Body of pancreas (tissue), 4 donors: ENCODE data around the gene TSPAN32. TPM values are rescaled to one million over a fixed set of nuclear protein-coding genes. Genes with fewer than 3 reads are reported as not detected.
A peak's percentile ranks its signal among the peaks of the same experiment; 100 is the strongest.

Experiments used
- ATAC-seq: fragments of 150-250 bp; one replicate; pipeline ENCODE4 v1.9.1; 2016
- DNase-seq, 4 donors: peaks; one replicate each; pipeline ENCODE4 v3.0.0-alpha.2; 2019
- H3K27ac ChIP-seq, 4 donors: fragments of 200-600 bp; sonication (generic); 1 replicate in 3 of 4; 2 replicates in 1 of 4; pipeline versions ENCODE4 v1.5.1 to v1.6.1; 2016 to 2019; ENCODE audit warnings: mild to moderate bottlenecking in 1 of 4, mixed read lengths in 1 of 4, moderate library complexity in 1 of 4
- H3K27me3 ChIP-seq, 2 donors: fragments of 200-600 bp; sonication (generic); one replicate each; pipeline ENCODE4 v1.6.0; 2016; ENCODE audit warnings: mild to moderate bottlenecking in 1 of 2
- H3K36me3 ChIP-seq, 2 donors: fragments of 200-600 bp; sonication (generic); replicated peaks in 1 of 2; 2 replicates each; pipeline ENCODE4 v1.5.1; 2016; ENCODE audit warnings: low read depth in 2 of 2; ENCODE audit not compliant: insufficient read depth in 1 of 2
- H3K4me1 ChIP-seq: fragments of 200-600 bp; sonication (generic); one replicate; pipeline ENCODE4 v1.6.0; 2016
- H3K4me3 ChIP-seq, 2 donors: fragments of 200-600 bp; sonication (generic); 1 replicate in 1 of 2; 2 replicates in 1 of 2; pipeline ENCODE4 v1.5.1; 2016 to 2019
- H3K9me3 ChIP-seq, 3 donors: fragments of 200-600 bp; sonication (generic); 1 replicate in 2 of 3; 2 replicates in 1 of 3; pipeline ENCODE4 v1.5.1; 2016
- CTCF ChIP-seq, 7 experiments: fragments of 450-650 bp in 4 of 7; fragments of 200-600 bp in 3 of 7; sonication (generic) in 3 of 7; IDR thresholded peaks; one replicate each; pipeline ENCODE4 v1.5.1; 2016 to 2019; ENCODE audit warnings: antibody characterized with exemption in 7 of 7
- POLR2A ChIP-seq, 3 donors: fragments of 450-650 bp; IDR thresholded peaks; one replicate each; pipeline ENCODE4 v1.6.1; 2016; ENCODE audit warnings: antibody characterized with exemption in 3 of 3, mild to moderate bottlenecking in 2 of 3
- WGBS, 2 donors: methylation state at CpG; one replicate each; pipeline ENCODE4 v1.1.5; 2017; 5-methylcytosine and 5-hydroxymethylcytosine counted together
- intact Hi-C: fragments of 100-400 bp; cut with DNase I; formaldehyde crosslinking; loops from one replicate; pipeline ENCODE4 v1.15.1; 2023
- total RNA-seq, 2 donors: library from RNA; depleted of rRNA; stranded (reverse); fragments of >200 nt; gene quantifications; one replicate each; pipeline ENCODE4 v1.1.0, GENCODE V29; 2016

TSPAN32 gene
- total RNA-seq, 2 donors from 2014 or later = 5.9 TPM; not detected in 1

GRCh38 chr11:2267306-2267850 is 34.4 kb upstream of the TSPAN32 start:
- Histone ChIP-seq H3K9me3 (no peaks in the 10 kb centered on the region), H3K27ac (no peak overlapping the region), H3K27me3 (peaks cover 0 to 10% of the 10 kb centered on the region in 2 donors), H3K36me3 (no peaks in the 10 kb centered on the region), H3K4me3 (no peak overlapping the region), H3K4me1 (peaks cover 30% of the 10 kb centered on the region)
- ATAC-seq (no peak), DNase-seq (peak in 1 of 4 donors; percentile 10)
- TF ChIP-seq POLR2A (IDR thresholded peaks at IDR 0.05) = no peak
- TF ChIP-seq CTCF (IDR thresholded peaks at IDR 0.05) = no peak
- intact Hi-C loops = no loop called here
- WGBS, 2 donors = 46 to 80% methylated on average over 2 to 12 of the region's 12 CpGs

- DNase-seq = peak in 1 of 4 donors; percentile 22
- Histone ChIP-seq H3K9me3 (no peaks in the 10 kb centered on the region), H3K4me3 (no peak overlapping the region), H3K27me3 (peaks cover 0 to 10% of the 10 kb centered on the region in 2 donors), H3K4me1 (peaks cover 30% of the 10 kb centered on the region), H3K36me3 (no peaks in the 10 kb centered on the region), H3K27ac (peak overlapping the region in 2 of 4 donors; percentile 51 to 63)
- intact Hi-C loops = no loop called here
- TF ChIP-seq CTCF (IDR thresholded peaks at IDR 0.05) (no peak), POLR2A (IDR thresholded peaks at IDR 0.05) (no peak)
- no peak for ATAC-seq
- WGBS, 2 donors = 69 to 72% methylated on average over 14 to 25 of the region's 26 CpGs
Measured at GRCh38 chr11:2267851-2268728, 33.7 kb upstream of the TSPAN32 start.

- peak; percentile 38 to 63 (median 55) for DNase-seq
- Histone ChIP-seq H3K36me3 (no peaks in the 10 kb centered on the region), H3K9me3 (no peaks in the 10 kb centered on the region), H3K4me3 (peak overlapping the region in 1 of 2 donors; percentile 19), H3K27me3 (peaks cover 0 to 10% of the 10 kb centered on the region in 2 donors), H3K4me1 (peaks cover 30% of the 10 kb centered on the region), H3K27ac (peak overlapping the region in 3 of 4 donors; percentile 41 to 63 (median 51))
- TF ChIP-seq POLR2A (IDR thresholded peaks at IDR 0.05) (peak; percentile 20 to 52 (median 22)), CTCF (IDR thresholded peaks at IDR 0.05) (no peak)
- 1 to 4% methylated on average over 21 to 72 of the region's 89 CpGs for WGBS, 2 donors
- ATAC-seq = peak; percentile 63
- intact Hi-C loops = no loop called here
Measured at GRCh38 chr11:2268729-2269600, 32.8 kb upstream of the TSPAN32 start.

- 0 to 3% methylated on average over 1 to 77 of the region's 104 CpGs for WGBS, 2 donors
- intact Hi-C loops = no loop called here
- H3K27ac ChIP-seq = peak overlapping the region in 2 of 4 donors; percentile 51 to 63
- peak; percentile 57 for ATAC-seq
- H3K36me3 ChIP-seq = no peaks in the 10 kb centered on the region
- H3K9me3 ChIP-seq = no peaks in the 10 kb centered on the region
- peak in 3 of 7 experiments; percentile 6 to 38 (median 33) for TF ChIP-seq CTCF (IDR thresholded peaks at IDR 0.05)
- TF ChIP-seq POLR2A (IDR thresholded peaks at IDR 0.05) = no peak
- H3K27me3 ChIP-seq = peaks cover 0 to 10% of the 10 kb centered on the region in 2 donors
- peaks cover 30% of the 10 kb centered on the region for H3K4me1 ChIP-seq
- H3K4me3 ChIP-seq = no peak overlapping the region
- peak in 3 of 4 donors; percentile 60 to 67 (median 67) for DNase-seq
Measured at GRCh38 chr11:2269601-2270321, 32.1 kb upstream of the TSPAN32 start.
